Measurements from ENCODE around the gene AIFM2.

The AIFM2 gene

DNA sequence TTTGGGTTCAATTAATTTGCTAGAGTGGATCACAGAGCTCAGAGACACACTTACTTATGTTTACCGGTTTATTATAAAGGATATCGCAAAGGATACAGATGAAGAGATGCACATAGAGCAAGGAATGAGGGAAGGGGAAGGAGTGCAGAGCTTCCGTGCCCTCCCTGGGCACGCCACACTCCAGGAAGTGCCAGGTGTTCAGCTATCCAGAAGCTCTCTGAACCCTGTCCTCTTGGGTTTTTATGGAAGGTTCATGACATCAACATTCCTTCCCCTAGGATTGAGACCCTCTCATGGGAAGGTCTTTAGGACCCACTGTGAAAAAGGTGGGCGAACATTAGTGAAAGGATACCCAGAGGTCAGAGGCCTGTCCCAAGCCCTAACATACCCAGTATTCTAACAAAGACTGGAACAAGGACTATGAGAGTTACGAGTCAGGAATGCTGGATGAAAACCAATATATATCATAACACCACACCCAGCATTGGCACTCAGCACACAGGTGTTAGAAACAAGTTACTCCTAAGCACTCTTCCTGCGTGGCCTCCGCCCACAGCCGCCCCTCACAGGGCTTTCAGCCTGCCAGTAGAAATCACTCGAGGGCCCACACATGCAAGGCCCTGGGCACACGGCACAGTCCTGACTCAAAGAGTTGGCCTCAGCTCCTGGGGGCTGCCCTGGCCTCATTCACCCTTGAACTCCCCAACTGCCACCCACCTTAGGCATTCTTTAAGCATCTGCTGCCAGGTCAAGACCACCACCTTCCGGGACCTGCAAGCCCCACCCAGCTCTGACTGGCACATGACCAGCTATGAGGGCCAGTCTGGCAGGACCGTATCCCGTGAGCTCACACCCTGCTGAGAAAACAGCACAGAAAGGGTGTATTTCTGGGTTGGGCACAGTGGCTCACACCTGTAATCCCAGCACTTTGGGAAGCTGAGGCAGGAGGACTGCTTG is 5.6 kb upstream of the AIFM2 start:
- Mint-ChIP-seq H3K27me3 (ENCODE audit: low read depth, poor library complexity) (peaks cover 30% of the 10 kb centered on the region), H3K27ac (no peak overlapping the region), H3K4me1 (peaks cover 15% of the 10 kb centered on the region), H3K36me3 (ENCODE audit: low read depth) (peaks cover 29% of the 10 kb centered on the region), H3K9me3 (no peaks in the 10 kb centered on the region), H3K4me3 (no peak overlapping the region)
- TF ChIP-seq, protein P1, sequence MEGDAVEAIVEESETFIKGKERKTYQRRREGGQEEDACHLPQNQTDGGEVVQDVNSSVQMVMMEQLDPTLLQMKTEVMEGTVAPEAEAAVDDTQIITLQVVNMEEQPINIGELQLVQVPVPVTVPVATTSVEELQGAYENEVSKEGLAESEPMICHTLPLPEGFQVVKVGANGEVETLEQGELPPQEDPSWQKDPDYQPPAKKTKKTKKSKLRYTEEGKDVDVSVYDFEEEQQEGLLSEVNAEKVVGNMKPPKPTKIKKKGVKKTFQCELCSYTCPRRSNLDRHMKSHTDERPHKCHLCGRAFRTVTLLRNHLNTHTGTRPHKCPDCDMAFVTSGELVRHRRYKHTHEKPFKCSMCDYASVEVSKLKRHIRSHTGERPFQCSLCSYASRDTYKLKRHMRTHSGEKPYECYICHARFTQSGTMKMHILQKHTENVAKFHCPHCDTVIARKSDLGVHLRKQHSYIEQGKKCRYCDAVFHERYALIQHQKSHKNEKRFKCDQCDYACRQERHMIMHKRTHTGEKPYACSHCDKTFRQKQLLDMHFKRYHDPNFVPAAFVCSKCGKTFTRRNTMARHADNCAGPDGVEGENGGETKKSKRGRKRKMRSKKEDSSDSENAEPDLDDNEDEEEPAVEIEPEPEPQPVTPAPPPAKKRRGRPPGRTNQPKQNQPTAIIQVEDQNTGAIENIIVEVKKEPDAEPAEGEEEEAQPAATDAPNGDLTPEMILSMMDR (IDR thresholded peaks at IDR 0.05), result no peak
- no peak for DNase-seq

GRCh38 chr10:70137135-70137534 is 4.5 kb upstream of the AIFM2 start:
- no peak overlapping the region for H3K27ac Mint-ChIP-seq
- peaks cover 24% of the 10 kb centered on the region for H3K4me1 Mint-ChIP-seq
- peaks cover 35% of the 10 kb centered on the region for H3K36me3 Mint-ChIP-seq (ENCODE audit: low read depth)
- peaks cover 41% of the 10 kb centered on the region for H3K27me3 Mint-ChIP-seq (ENCODE audit: low read depth, poor library complexity)
- DNase-seq, result no peak
- no peaks in the 10 kb centered on the region for H3K9me3 Mint-ChIP-seq
- no peak overlapping the region for H3K4me3 Mint-ChIP-seq
- TF ChIP-seq, protein P1 (IDR thresholded peaks at IDR 0.05), result no peak

GRCh38 chr10:70135684-70136083 is 3.1 kb upstream of the AIFM2 start:
- Mint-ChIP-seq H3K4me1 (peaks cover 26% of the 10 kb centered on the region), H3K36me3 (ENCODE audit: low read depth) (peaks cover 34% of the 10 kb centered on the region), H3K4me3 (no peak overlapping the region), H3K27ac (no peak overlapping the region), H3K9me3 (no peaks in the 10 kb centered on the region), H3K27me3 (ENCODE audit: low read depth, poor library complexity) (peaks cover 55% of the 10 kb centered on the region)
- TF ChIP-seq, protein P1 (IDR thresholded peaks at IDR 0.05), result no peak
- no peak for DNase-seq

DNA sequence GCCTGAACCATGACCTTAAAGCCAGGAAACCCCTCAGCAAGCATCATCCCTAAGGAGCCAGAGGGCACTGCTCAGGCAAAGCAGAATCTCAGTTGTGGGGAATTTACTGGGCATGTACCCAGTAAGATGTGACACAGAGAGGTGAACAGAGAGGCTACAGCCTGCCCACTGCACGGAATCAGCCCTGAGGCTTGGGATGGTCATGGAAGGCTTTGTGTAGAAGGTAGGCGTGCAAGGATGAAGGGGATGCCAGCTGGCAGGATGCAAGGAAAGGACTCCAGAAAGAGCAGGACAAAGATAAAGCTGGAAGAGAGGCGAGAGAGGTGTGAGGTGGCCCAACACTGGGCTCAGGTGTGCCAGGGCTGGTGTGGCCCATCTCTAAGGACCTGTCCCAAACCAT is 2.4 kb upstream of the AIFM2 start:
- Mint-ChIP-seq H3K9me3 (no peaks in the 10 kb centered on the region), H3K36me3 (ENCODE audit: low read depth) (peaks cover 29% of the 10 kb centered on the region), H3K4me3 (no peak overlapping the region), H3K27ac (no peak overlapping the region), H3K27me3 (ENCODE audit: low read depth, poor library complexity) (peaks cover 62% of the 10 kb centered on the region), H3K4me1 (peaks cover 22% of the 10 kb centered on the region)
- DNase-seq, result no peak
- TF ChIP-seq, protein P1 (IDR thresholded peaks at IDR 0.05), result no peak

GRCh38 chr10:70131560-70131937 is 1.1 kb downstream of the AIFM2 start:
- H3K4me1 Mint-ChIP-seq, result peaks cover 13% of the 10 kb centered on the region
- peak overlapping the region; percentile 83 for H3K4me3 Mint-ChIP-seq

More at GRCh38 chr10:70131560-70131937, 1.1 kb downstream of the AIFM2 start:
- Mint-ChIP-seq H3K27me3 (ENCODE audit: low read depth, poor library complexity) (peaks cover 57% of the 10 kb centered on the region), H3K36me3 (ENCODE audit: low read depth) (peaks cover 14% of the 10 kb centered on the region), H3K9me3 (no peaks in the 10 kb centered on the region), H3K27ac (no peak overlapping the region)
- no peak for DNase-seq
- TF ChIP-seq, protein P1 (IDR thresholded peaks at IDR 0.05), result no peak
